GM19372 (cell line): ENCODE data around the gene LRIT3.

Source experiments
- ATAC-seq: cut with Tn5 transposase; IDR thresholded peaks from one replicate; pipeline ENCODE4 v1.9.1; 2021; ENCODE audit warnings: mild to moderate bottlenecking, low read depth, moderate library complexity; ENCODE audit not compliant: unreplicated experiment

Gene LRIT3

DNA sequence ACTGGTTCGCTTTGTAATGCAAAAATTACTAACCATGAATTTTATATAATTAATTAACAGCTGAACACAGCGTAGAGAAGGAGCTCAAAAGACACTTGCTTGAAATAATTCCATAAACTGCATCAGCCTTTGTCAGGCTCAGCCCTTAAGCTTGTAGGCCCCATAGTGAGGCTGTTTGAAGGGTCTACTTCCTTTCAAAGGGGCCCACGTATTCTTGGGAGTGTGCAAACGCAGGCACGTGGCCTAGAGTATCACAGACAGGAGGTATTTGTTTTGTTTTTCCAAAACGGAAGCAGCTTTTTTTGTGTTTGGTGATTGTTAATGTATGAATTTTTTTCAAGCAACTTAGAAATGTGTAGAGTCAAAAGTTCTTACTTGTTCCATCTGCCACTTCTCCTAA is 39.2 kb downstream of the LRIT3 start:
- ATAC-seq = no peak

DNA sequence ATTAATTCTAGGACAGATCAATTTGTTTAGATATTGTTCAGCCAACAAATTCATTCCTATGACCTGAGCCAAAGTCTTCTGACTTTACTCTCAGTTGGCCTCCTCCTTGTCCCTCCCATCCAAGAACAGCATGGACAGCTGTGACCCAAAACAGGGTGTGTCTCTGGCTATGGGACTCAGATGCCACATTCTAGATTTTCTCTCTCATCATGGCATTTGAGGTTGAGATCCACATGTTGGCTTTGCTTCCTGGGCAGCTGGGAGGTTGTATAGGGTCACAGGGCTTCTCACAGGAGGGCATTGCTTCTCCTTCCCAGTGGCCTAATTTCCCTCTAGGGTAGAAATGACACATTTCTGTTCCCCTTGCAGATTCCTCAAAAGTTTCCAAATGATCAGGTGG is 42.2 kb downstream of the LRIT3 start:
- no peak for ATAC-seq

DNA sequence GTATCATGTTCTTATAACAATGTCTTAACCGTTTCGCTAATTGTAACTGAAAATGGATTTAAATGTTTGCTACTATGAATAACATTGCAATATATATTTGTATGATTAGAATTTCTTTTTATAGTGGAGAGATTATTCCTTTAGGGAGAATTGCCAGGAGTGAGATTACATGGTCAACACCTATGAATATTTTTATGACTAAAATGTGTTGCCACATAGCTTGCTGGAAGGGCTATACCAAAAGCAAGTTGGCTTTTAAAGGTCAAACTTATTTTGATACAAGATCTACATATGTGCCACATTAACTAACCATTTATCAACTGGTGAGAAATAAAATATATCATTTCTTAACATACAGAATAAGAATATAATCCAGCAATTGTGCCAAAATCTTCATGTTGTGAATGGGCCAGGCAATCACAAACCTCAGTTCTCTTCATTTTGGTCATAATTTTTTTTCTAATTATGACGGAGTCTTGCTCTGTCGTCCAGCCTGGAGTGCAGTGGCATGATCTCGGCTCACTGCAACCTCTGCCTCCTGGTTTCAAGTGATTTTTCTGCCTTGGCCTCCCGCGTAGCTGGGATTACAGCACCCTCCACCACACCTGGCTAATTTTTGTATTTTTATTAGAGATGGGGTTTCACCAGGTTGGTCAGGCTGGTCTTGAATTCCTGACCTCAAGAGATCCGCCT is 54.8 kb downstream of the LRIT3 start:
- ATAC-seq = no peak

DNA sequence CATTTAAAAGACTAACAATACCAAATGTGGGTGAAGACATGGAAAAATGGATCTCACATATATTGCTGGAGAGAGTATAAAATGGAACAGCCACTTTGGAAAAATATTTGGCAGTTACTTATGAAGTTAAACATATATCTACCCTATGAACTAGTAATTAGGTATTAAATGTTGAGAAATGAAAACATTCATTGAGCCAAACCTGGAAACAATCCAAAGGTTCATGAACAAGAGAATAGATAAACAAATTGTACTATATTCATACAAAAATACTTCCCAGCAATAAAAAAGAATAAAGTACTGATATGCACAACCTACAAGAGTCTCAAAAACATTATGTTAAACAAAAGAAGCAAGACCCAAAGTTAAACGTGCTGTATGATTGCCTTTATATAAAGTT is 60.8 kb downstream of the LRIT3 start:
- ATAC-seq = no peak

DNA sequence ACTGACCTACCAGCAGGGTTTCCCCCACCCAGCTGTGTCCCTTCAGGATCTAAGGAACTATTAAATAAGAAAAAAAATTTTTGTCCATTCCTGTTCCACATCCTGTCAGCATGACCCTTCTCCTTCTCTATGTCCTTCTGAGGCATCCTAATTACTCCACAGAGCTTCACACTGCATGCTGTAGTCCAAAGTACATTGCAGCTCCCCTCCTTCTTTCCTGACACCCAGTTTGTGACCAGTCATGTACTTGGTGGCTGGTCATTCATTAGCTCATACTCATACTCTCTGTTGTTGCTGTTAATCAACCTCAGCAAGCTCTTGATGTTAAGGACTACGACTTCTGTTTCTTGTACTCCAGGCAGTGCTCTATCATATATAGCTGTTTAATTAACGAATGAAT is 62.3 kb downstream of the LRIT3 start:
- no peak for ATAC-seq

DNA sequence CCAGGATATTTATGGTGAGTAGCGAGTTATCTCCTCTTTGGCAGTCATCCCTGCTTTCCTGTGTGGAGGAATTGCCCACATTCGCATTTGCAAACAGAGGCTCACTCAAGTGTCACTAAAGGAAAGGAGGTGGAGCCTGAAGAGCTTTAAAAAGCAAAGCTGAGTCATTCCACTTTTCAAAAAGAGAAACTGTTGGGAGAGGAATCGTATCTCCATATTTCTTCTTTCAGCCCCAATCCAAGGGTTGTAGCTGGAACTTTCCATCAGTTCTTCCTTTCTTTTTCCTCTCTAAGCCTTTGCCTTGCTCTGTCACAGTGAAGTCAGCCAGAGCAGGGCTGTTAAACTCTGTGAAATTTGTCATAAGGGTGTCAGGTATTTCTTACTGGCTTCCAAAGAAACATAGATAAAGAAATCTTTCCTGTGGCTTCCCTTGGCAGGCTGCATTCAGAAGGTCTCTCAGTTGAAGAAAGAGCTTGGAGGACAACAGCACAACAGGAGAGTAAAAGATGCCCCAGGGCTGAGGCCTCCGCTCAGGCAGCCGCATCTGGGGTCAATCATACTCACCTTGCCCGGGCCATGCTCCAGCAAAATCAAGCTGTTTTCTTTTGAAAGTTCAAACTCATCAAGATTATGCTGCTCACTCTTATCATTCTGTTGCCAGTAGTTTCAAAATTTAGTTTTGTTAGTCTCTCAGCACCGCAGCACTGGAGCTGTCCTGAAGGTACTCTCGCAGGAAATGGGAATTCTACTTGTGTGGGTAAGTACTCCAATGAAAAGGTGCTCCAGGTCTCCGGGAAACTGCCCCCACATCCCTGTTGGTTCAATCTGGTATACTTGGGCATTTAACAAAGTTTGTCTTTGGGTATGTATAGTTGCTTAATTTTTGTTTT is 65.0 kb downstream of the LRIT3 start, which contains the start of gene EGF:
Gene EGF (plus strand): TSS at position 178 of the 890 bp plus-strand sequence. CDS start 453 bp downstream, at position 631.
- ATAC-seq = no peak

DNA sequence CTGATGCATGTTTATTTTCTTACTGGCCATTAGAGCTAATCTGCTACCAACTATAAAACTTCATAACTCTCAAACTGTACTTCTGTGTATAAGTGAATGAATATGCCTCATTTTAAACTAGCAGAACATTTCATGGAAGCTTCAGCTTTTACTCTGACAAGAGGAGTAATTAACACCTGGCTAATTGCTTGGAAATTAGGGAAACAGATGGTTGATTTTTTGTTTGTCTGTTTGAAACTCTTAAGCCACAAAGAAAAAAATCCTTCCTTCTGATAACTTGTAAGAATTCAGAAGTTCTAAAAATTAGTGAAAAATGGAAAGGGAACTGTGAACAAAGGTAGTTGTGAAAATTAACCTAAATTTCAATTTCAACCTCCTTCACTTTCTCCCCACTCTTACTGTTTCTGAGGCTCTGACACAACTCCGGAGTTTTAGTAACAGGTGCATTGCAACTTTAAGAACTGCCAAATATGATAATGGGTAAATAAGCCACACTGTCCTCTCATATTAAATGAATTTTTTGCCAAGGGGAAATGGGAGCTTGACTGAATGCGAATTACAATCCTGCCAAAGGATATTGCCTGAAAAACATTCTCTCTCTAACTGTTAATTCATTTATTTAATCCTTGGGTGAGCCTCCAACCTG is 65.8 kb downstream of the LRIT3 start:
- ATAC-seq = no peak

DNA sequence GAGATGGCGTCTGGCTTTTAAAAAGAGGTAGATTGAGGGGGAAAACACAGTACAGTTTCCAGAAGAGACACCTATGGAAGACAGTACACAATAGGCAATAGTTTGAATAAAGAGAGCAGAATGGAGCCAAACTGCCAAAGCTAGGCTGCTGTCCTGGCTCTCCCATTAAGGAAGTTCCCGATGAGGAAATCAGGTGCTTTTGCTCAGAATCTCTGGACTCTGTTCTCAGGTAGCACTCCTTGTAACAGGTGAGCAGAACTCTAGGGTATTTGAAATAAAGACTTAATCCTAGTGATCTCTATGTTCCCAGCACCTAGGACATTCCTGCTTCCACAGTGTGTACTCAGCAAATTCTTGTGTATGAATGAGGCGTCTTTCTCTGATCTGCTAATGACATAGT is 66.4 kb downstream of the LRIT3 start:
- ATAC-seq = no peak

DNA sequence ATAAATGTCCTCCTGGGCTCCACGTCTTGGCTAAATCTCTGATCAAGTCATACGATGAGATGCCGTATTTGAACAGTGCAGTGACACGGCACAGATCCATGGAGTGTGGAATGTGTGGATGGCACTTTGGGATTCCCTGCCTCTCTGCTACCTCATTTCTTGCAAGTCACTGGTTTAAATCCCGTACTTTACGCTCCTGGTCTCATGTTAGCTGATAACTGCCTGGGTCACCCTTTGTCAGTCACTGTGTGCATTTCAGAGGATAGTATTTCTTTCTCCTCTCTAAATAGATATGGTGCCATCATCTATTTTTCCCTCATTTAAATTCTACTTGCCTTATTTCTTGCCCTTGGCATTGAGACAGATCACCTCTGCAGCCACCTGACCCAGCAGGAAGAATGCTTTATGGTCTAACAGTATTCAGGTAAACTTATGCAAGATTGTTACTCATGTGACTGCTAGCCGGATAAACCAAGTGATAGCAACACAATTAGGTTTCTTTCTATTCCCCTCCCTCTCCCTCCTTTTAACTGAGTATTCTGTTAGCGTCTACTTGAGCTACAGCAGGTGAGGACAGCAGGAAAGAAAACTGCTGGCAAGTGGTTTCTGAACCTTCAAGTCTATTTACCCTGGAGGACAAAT is 67.6 kb downstream of the LRIT3 start:
- ATAC-seq = no peak

DNA sequence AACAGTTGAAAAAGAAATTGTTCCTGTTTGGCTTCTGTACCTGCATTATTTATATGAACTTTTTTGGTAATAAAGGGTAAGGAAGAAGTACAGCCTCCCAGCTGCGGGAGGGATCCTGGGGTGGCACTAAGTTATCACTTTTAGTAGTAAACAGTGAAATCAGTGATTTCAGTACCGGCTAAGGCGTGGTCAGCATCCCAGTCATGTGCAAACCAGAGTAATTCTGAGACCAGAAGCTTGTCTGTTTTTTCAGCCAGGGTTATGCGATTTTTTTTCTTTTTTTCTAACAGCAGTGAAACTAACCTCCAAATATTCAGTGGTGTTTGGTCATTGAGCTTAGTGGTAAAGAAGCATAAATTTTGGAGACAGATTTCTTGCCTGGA is 68.1 kb downstream of the LRIT3 start:
- ATAC-seq = no peak

DNA sequence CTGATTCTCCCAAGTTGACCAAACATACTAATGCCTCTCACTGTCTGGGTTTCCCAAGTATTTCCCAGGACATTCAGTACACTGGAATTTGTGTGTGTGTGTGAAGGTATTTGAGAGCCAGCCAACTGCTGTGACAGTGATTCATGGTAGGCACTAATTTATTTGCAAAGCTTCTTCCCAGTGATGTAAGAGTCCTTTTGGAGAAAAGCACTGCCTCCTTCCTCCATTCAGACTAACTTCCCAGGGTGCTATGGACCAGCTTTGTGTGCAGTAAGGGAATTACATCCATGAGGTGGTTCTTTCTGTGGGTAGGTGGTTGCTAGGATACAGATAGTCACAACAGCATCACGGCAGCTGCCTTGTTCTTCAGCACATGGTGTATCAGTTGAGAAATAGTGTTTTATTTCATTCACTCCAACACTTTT is 73.5 kb downstream of the LRIT3 start:
- ATAC-seq = no peak
